AG04449 (cell line): ENCODE data around the gene RASGRP1.
A peak's percentile ranks its signal among the peaks of the same experiment; 100 is the strongest.

Experiments
- CTCF ChIA-PET: fragments of 350-600 bp; formaldehyde crosslinking; extraction: SDS; loops from one replicate; lab custom pipeline; 2021; ENCODE audit warnings: antibody characterized with exemption; lab: Yijun Ruan, JAX
- POLR2A ChIA-PET: fragments of 400-600, 350-600 bp; formaldehyde crosslinking; extraction: SDS; loops from one replicate; lab custom pipeline; 2020; ENCODE audit warnings: antibody characterized with exemption, inconsistent platforms; lab: Yijun Ruan, JAX
- DNase-seq: peaks from one replicate; pipeline ENCODE4 v3.0.0-alpha.2; 2010; ENCODE audit warnings: low read depth, low spot score
- H3K4me3 ChIP-seq: 2 replicates; pipeline ENCODE4 v1.5.1; 2011; ENCODE audit warnings: low read depth, mild to moderate bottlenecking, control low read depth, low read length
- CTCF ChIP-seq: IDR thresholded peaks from one replicate; pipeline ENCODE4 v1.5.1; 2011; ENCODE audit warnings: mild to moderate bottlenecking, moderate library complexity, low read length, control low read depth, inconsistent platforms; ENCODE audit not compliant: insufficient read depth; ENCODE audit errors: missing control alignments

RASGRP1 gene

DNA sequence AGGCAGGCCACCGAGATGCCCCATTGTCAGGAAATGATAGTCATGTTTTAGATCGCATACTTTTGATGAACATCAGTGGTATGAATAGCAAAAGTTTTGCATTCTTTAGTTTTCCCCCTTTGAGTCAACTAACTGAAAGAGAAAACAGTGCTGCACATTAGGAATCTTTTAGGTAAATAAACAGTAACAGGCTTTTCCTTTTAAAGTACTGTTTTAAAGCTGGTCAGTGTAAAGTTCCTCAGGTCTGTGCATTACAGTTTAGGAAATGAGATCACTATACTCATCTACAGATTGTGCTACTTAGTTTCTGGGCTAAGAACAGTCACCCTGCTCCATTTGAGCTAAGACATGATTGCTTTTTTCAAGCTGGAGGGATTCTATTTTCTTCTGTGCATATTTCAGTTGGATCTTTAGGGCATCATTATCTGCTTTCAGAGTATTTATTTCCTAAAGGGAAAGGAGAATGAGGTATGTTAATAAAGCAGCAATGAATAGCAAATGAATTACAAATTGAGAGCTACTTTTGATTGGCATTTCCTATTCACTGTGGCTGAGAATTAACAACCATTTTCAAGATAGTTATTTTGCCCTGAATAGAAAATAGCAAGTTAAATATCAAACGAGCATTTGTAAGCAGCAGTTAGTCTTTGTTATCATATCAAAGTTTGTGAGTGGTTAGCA, 74.2 kb downstream of the RASGRP1 start:
- peak; percentile 80 for DNase-seq
- no peak for TF ChIP-seq CTCF
- H3K4me3 ChIP-seq: no peak overlapping the region
- ChIA-PET POLR2A (interaction anchor here (0.7 to 1.0 kb wide), 4 partner anchors 42 to 211 kb away, joined by 3 read pairs; no protein-coding TSS in a partner anchor), CTCF (interaction anchor here (1.0 to 2.4 kb wide), 5 partner anchors 15 to 207 kb away, joined by 3 to 13 read pairs (median 4); partner anchors contain the start of gene RASGRP1)

GRCh38 chr15:38487378-38487777, 77.2 kb downstream of the RASGRP1 start:
- H3K4me3 ChIP-seq: no peak overlapping the region
- DNase-seq: no peak
- ChIA-PET POLR2A (no interaction called here), CTCF (interaction anchor here (0.9 to 2.9 kb wide), 5 partner anchors 9 to 197 kb away, joined by 3 to 18 read pairs (median 3); partner anchors contain the start of gene RASGRP1)
- TF ChIP-seq CTCF: no peak

GRCh38 chr15:38486936-38487335, 77.7 kb downstream of the RASGRP1 start:
- POLR2A ChIA-PET: no interaction called here
- no peak for DNase-seq
- TF ChIP-seq CTCF: no peak
- H3K4me3 ChIP-seq: no peak overlapping the region
- CTCF ChIA-PET: interaction anchor here (0.9 to 2.9 kb wide), 5 partner anchors 12 to 197 kb away, joined by 3 to 18 read pairs (median 7); partner anchors contain the start of gene RASGRP1

DNA sequence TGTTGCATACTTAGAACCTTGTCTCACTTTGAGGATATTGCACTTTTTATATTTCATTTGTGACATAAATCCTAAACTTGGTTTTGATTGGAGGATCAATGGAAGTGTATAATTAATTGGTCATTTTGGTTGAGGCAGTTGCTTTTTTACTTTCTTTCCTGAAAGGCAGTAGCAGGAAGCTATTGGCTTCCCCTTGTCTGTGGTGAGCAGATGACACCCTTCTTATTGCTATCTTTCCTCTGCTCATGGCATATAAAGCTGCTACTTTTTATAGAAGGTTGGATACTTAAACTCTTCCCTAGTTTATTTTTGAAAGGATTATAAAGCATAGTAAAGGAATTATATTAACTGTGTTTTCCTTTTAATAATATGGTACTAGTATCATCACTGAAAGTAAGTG, 82.0 kb downstream of the RASGRP1 start:
- ChIA-PET CTCF (interaction anchor here (0.8 to 2.6 kb wide), 6 partner anchors 25 to 217 kb away, joined by 3 to 9 read pairs (median 7); no protein-coding TSS in a partner anchor), POLR2A (no interaction called here)
- no peak overlapping the region for H3K4me3 ChIP-seq
- TF ChIP-seq CTCF: no peak
- DNase-seq: no peak

- POLR2A ChIA-PET: no interaction called here
- DNase-seq: no peak
- TF ChIP-seq CTCF: no peak
- H3K4me3 ChIP-seq: no peak overlapping the region
- CTCF ChIA-PET: interaction anchor here (0.7 to 2.6 kb wide), 4 partner anchors 9 to 218 kb away, joined by 3 to 9 read pairs (median 8); no protein-coding TSS in a partner anchor
Measured at GRCh38 chr15:38481761-38482160, 82.9 kb downstream of the RASGRP1 start.

- POLR2A ChIA-PET: no interaction called here
- no peak for TF ChIP-seq CTCF
- CTCF ChIA-PET: interaction anchor here (0.7 to 2.6 kb wide), 3 partner anchors 9 to 219 kb away, joined by 3 to 9 read pairs (median 8); no protein-coding TSS in a partner anchor
- DNase-seq: no peak
- H3K4me3 ChIP-seq: no peak overlapping the region
Measured at GRCh38 chr15:38481113-38481512, 83.5 kb downstream of the RASGRP1 start.
